Suprapubic skin (tissue), 3 donors: ENCODE data around the gene GAS6.

Experiments used
- POLR2A ChIP-seq, 2 donors: fragments of 450-650 bp; IDR thresholded peaks; one replicate each; pipeline ENCODE4 v1.6.1; 2017; ENCODE audit warnings: antibody characterized with exemption in 2 of 2, mild to moderate bottlenecking in 2 of 2, moderate library complexity in 2 of 2
- TF ChIP-seq, protein P1 (sequence below), 2 donors: fragments of 200-600 bp in 1 of 2; fragments of 450-650 bp in 1 of 2; sonication (generic) in 1 of 2; IDR thresholded peaks; one replicate each; pipeline ENCODE4 v1.5.1; 2016 to 2019; ENCODE audit warnings: antibody characterized with exemption in 2 of 2, mild to moderate bottlenecking in 1 of 2, moderate library complexity in 1 of 2

GRCh38 chr13:113786262-113786841, 77.5 kb downstream of the GAS6 start:
- TF ChIP-seq, protein P1, sequence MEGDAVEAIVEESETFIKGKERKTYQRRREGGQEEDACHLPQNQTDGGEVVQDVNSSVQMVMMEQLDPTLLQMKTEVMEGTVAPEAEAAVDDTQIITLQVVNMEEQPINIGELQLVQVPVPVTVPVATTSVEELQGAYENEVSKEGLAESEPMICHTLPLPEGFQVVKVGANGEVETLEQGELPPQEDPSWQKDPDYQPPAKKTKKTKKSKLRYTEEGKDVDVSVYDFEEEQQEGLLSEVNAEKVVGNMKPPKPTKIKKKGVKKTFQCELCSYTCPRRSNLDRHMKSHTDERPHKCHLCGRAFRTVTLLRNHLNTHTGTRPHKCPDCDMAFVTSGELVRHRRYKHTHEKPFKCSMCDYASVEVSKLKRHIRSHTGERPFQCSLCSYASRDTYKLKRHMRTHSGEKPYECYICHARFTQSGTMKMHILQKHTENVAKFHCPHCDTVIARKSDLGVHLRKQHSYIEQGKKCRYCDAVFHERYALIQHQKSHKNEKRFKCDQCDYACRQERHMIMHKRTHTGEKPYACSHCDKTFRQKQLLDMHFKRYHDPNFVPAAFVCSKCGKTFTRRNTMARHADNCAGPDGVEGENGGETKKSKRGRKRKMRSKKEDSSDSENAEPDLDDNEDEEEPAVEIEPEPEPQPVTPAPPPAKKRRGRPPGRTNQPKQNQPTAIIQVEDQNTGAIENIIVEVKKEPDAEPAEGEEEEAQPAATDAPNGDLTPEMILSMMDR (IDR thresholded peaks at IDR 0.05) = no peak
- TF ChIP-seq POLR2A (IDR thresholded peaks at IDR 0.05) = no peak
